OCI-LY7 (cell line): ENCODE measurements around the gene CCDC88B. TPM values are rescaled to one million over a fixed set of nuclear protein-coding genes. Genes with fewer than 3 reads are reported as not detected.

Source experiments
- BruUV-seq: library from RNA; stranded (reverse); fragments of 400-500 nt; replicated peaks from 2 replicates; lab custom pipeline; 2021; lab: Mats Ljungman, UMichigan
- CTCF ChIA-PET: fragments of 300-600 bp; sonication (Branson Sonifier 250); formaldehyde crosslinking; loops from one replicate; lab custom pipeline; 2022; ENCODE audit warnings: antibody characterized with exemption; ENCODE audit not compliant: unreplicated experiment; lab: Charles Lee
- POLR2A ChIA-PET: fragments of 300-600 bp; sonication (Branson Sonifier 250); formaldehyde crosslinking; loops from one replicate; lab custom pipeline; 2022; ENCODE audit warnings: antibody characterized with exemption; lab: Charles Lee
- DNase-seq: peaks from one replicate; pipeline ENCODE4 v3.0.0-alpha.2; 2015; ENCODE audit warnings: low spot score
- H2AFZ ChIP-seq: fragments of 200-600 bp; sonication (generic), shearing (Covaris generic); 2 replicates; pipeline ENCODE4 v1.6.1; 2014; ENCODE audit warnings: mild to moderate bottlenecking, antibody characterized with exemption, low read length, moderate library complexity
- H3K27ac ChIP-seq: fragments of 200-600 bp; sonication (generic); 2 replicates; pipeline ENCODE4 v1.5.1; 2014; ENCODE audit warnings: mixed run types, low read depth, mild to moderate bottlenecking, moderate library complexity, low read length, inconsistent platforms; ENCODE audit not compliant: poor library complexity, severe bottlenecking
- H3K36me3 ChIP-seq: fragments of 200-600 bp; sonication (generic); 2 replicates; pipeline ENCODE4 v1.6.1; 2014; ENCODE audit warnings: mild to moderate bottlenecking, antibody characterized with exemption, low read length, moderate library complexity, mixed read lengths; ENCODE audit not compliant: insufficient read depth
- H3K4me1 ChIP-seq: fragments of 200-600 bp; sonication (generic); 2 replicates; pipeline ENCODE4 v1.5.1; 2014; ENCODE audit warnings: mild to moderate bottlenecking, low read length; ENCODE audit not compliant: insufficient read depth, poor library complexity, severe bottlenecking
- H3K4me2 ChIP-seq: fragments of 200-600 bp; sonication (generic); 2 replicates; pipeline ENCODE4 v1.6.1; 2014; ENCODE audit warnings: mild to moderate bottlenecking, low read length
- H3K4me3 ChIP-seq: fragments of 200-600 bp; sonication (generic); 2 replicates; pipeline ENCODE4 v1.5.1; 2014; ENCODE audit warnings: mild to moderate bottlenecking, low read depth, low read length; ENCODE audit not compliant: poor library complexity, severe bottlenecking
- H3K79me2 ChIP-seq: fragments of 200-600 bp; sonication (generic); 2 replicates; pipeline ENCODE4 v1.6.1; 2016; ENCODE audit warnings: low read depth, mild to moderate bottlenecking, low read length, moderate library complexity, mixed read lengths; ENCODE audit not compliant: insufficient read depth
- H3K9me2 ChIP-seq: fragments of 200-600 bp; sonication (generic); 2 replicates; pipeline ENCODE4 v1.6.1; 2016; ENCODE audit warnings: mild to moderate bottlenecking, low read length, mixed read lengths; ENCODE audit not compliant: insufficient read depth
- H3K9me3 ChIP-seq: fragments of 200-600 bp; sonication (generic); 2 replicates; pipeline ENCODE4 v1.6.1; 2014; ENCODE audit warnings: mild to moderate bottlenecking, mixed run types, low read length, mixed read lengths
- H4K20me1 ChIP-seq: fragments of 200-600 bp; sonication (generic); 2 replicates; pipeline ENCODE4 v1.6.1; 2014; ENCODE audit warnings: mild to moderate bottlenecking, antibody characterized with exemption, low read length, moderate library complexity, mixed read lengths; ENCODE audit not compliant: insufficient read depth
- CTCF ChIP-seq: fragments of 200-600 bp; sonication (generic); conservative IDR thresholded peaks from 2 replicates; pipeline ENCODE4 v1.5.1; 2014; ENCODE audit warnings: mild to moderate bottlenecking, antibody characterized with exemption, low read length, moderate library complexity, mixed read lengths
- EZH2phosphoT487 ChIP-seq: fragments of 200-600 bp; sonication (generic); IDR thresholded peaks from 2 replicates; pipeline ENCODE4 v1.6.1; 2018; ENCODE audit warnings: low read depth, borderline replicate concordance, mild to moderate bottlenecking, mixed run types, antibody characterized with exemption, low read length, moderate library complexity, mixed read lengths
- intact Hi-C: fragments of 100-400 bp; cut with micrococcal nuclease; formaldehyde crosslinking; loops from one replicate; pipeline ENCODE4 v1.10.0; 2022; ENCODE audit not compliant: unreplicated experiment
- total RNA-seq, 2 experiments: library from RNA; depleted of rRNA in 1 of 2; stranded (reverse); fragments of >200 nt in 1 of 2; shearing (Covaris generic) in 1 of 2; gene quantifications; 2 replicates each; pipeline ENCODE4 v1.2.3, GENCODE V29; 2014 to 2022

CCDC88B gene
- total RNA-seq, 2 experiments from 2014 or later = 40.7 to 67.2 TPM

- Histone ChIP-seq H3K4me1 (peaks cover 37% of the 10 kb centered on the region), H4K20me1 (no peaks in the 10 kb centered on the region), H3K4me2 (peak overlapping the region; percentile 99; the same call in 1 of the 2 replicates), H3K9me2 (no peaks in the 10 kb centered on the region), H3K4me3 (no peak overlapping the region), H3K79me2 (no peaks in the 10 kb centered on the region), H2AFZ (no peak overlapping the region), H3K9me3 (no peaks in the 10 kb centered on the region), H3K36me3 (peaks cover 34% of the 10 kb centered on the region), H3K27ac (no peak overlapping the region)
- intact Hi-C loops = no loop called here
- ChIA-PET POLR2A (interaction anchor here (0.8 kb wide), 1 partner anchor 43 kb away, joined by 4 read pairs; the partner anchor contains the start of gene PRDX5), CTCF (no interaction called here)
- no peak for DNase-seq
- no TSS peak for BruUV-seq
- TF ChIP-seq EZH2phosphoT487 = no peak
Observed at GRCh38 chr11:64360448-64360921, 20.5 kb downstream of the CCDC88B start.

- Histone ChIP-seq H2AFZ (no peak overlapping the region), H4K20me1 (no peaks in the 10 kb centered on the region), H3K79me2 (no peaks in the 10 kb centered on the region), H3K4me3 (no peak overlapping the region), H3K4me2 (no peak overlapping the region), H3K4me1 (peaks cover 36% of the 10 kb centered on the region), H3K36me3 (peaks cover 41% of the 10 kb centered on the region), H3K9me2 (no peaks in the 10 kb centered on the region), H3K27ac (no peak overlapping the region), H3K9me3 (no peaks in the 10 kb centered on the region)
- POLR2A ChIA-PET = no interaction called here
- TF ChIP-seq CTCF = no peak
- TF ChIP-seq EZH2phosphoT487 = no peak
- BruUV-seq = no TSS peak
- CTCF ChIA-PET = no interaction called here
- no peak for DNase-seq
- intact Hi-C loops = no loop called here
Observed at GRCh38 chr11:64361659-64362058, 21.7 kb downstream of the CCDC88B start.

- CTCF ChIA-PET = no interaction called here
- H4K20me1 ChIP-seq = no peaks in the 10 kb centered on the region
- H2AFZ ChIP-seq = no peak overlapping the region
- TF ChIP-seq CTCF (no peak), EZH2phosphoT487 (no peak)
- H3K9me2 ChIP-seq = no peaks in the 10 kb centered on the region
- intact Hi-C loops = no loop called here
- H3K4me3 ChIP-seq = no peak overlapping the region
- no peak overlapping the region for H3K4me2 ChIP-seq
- H3K4me1 ChIP-seq = peaks cover 36% of the 10 kb centered on the region
- no peak overlapping the region for H3K27ac ChIP-seq
- BruUV-seq = no TSS peak
- peaks cover 41% of the 10 kb centered on the region for H3K36me3 ChIP-seq
- POLR2A ChIA-PET = no interaction called here
- no peak for DNase-seq
- no peaks in the 10 kb centered on the region for H3K9me3 ChIP-seq
- H3K79me2 ChIP-seq = no peaks in the 10 kb centered on the region
Observed at GRCh38 chr11:64362339-64362738, 22.3 kb downstream of the CCDC88B start.
